Stimulated activated CD8-positive, alpha-beta memory T cell treated with anti-CD3 and anti-CD28 coated beads, Interleukin-12 subunit alpha, Interleukin-12 subunit beta, amount 100 ng/mL, for 1 hour (primary cell): Measurements from ENCODE around the gene PAAF1.

Experiments
- DNase-seq: peaks from one replicate; pipeline ENCODE4 v3.0.0-alpha.2; 2020; ENCODE audit warnings: low read depth

The PAAF1 gene

DNA sequence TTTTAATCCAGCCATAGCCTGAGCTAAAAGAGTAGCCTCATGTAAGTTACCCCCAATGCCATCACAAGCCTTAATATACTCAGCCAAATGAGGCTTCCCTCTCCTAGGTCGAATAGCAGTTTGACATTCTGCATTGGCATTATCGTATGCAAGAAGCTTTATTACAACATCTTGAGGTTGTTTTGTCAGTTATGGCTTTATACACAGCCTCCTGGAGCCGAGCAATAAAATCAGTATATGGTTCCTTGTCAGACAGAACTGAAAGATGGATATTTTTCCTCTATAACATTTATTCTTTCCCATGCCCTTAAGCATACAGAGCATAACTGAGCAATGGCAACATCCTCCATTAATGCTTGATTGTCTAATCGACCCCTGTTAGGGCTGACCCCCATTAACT, 68.6 kb downstream of the PAAF1 start:
- no peak for DNase-seq

DNA sequence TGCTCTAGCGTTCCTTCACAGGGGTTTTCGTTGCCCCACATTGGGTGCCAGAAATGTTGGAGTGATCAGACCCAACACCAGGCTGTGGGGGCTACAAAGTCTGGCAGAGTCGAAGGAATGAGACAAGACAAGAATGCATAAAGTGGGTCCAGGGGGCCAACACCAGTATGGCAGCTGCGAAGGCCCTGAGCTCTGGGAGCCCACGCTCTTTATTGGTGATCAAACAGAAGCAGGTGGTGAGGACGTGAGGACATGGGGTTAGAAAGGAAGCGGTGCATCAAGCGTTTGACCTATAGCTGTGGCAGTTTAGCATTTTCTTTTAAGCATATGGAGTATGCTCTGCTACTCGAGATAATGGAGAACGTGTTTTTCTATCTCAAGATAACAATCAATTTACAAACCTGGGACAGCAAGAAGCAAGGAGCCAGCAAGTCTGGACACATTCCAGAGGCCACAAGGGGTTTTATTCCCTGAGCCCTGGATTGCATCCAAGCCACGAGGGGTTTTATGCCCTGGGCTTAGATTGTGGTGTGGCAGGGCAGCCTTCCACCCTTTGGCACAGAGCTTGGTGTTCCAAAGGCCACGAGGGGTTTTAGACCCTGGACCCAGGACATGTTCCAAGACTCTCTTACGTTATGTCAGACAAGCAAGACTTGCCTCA, 70.1 kb downstream of the PAAF1 start:
- no peak for DNase-seq

DNA sequence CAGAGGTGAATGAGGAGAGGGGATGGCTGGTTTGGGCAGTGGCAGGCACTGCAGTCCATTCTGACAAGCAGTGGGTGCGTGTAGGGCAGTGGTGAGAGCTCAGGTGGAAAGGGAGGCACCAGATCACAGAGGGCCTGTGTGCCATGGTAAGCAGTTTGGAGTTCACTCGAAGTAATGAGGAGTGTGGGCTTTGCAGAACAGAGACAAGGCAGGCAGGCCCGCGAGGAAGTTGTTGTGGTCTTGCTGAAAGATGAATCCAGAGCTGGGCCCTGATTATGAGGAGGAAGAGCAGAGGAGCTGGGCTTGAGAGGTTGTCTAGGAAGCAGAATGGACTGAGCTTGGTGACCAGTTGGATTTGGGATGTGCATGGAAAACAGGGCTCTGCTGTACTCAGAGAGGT, 72.4 kb downstream of the PAAF1 start:
- DNase-seq, result no peak

DNA sequence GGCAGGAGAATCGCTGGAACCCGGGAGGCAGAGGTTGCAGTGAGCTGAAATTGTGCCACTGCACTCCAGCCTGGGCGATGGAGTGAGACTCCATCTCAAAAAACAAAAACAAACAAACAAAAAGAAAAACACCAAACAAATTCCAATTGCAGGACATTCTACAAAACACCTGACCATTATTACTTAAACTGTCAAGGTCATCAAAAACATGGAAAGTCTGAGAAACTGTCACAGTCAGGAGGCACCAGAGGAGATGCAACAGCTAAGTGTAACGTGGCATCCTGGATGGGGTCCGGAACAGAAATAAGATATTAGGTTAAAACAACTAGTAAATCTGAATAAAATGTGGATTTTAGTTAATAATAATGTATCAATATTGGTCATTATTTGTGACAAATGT, 73.1 kb downstream of the PAAF1 start:
- DNase-seq, result no peak

DNA sequence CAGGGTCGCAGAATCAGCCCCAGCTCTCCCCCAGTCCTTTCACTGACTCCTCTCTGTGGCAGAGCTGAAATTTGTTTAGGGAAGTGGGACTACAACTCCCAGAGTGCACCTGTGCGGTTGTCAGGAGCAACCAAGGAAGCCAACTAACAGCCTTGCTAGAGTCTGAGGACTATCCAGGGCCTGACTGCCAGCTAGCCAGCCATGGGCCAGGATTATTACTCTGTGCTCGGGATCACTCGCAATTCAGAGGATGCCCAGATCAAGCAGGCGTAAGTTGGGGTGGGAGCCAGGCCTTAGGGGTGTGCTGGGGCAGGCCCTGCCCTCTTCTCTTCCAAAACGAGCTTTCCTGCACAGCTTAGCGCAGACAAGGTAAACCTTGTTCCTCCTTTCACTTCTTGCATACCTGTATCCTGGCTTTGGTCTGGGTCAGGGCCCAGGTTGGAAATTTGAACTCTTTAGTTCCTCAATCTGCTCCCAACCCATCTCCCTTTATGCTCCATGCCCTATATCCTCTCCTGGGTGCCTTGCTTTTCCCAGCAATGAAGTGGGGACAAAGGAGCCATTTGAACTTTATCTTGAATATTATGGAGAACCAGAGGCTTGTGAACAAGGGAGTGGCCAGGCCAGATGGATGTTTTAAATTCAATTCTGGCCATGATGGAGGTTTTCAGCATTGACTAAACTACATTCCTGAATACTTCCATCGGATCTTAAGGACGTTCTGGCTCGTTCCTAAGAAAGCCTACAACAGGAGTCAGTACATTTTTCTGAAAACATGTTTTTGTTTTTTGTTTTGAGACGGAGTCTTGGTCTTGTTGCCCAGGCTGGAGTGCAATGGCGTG, 74.3 kb downstream of the PAAF1 start, which contains the start of gene DNAJB13:
Gene DNAJB13 (plus strand): TSS at position 158 of the 842 bp plus-strand sequence. CDS start 44 bp downstream, at position 202.
- DNase-seq, result no peak

DNA sequence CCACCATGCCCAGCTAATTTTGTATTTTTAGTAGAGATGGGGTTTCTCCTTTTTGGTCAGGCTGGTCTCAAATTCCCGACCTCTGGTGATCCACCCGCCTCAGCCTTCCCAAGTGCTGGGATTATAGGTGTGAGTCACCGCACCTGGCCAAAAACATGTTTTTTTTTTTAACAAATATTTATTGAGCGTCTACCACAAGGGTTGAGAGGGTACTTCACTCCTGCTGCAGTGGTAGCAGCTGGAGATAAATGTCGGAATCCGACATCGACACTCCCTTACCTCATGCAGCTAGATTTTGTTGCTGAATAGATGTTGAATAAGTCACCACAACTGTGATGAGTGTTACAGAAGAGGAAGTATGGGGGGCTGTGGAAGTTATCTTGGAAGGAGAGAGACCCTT, 75.0 kb downstream of the PAAF1 start:
- no peak for DNase-seq

DNA sequence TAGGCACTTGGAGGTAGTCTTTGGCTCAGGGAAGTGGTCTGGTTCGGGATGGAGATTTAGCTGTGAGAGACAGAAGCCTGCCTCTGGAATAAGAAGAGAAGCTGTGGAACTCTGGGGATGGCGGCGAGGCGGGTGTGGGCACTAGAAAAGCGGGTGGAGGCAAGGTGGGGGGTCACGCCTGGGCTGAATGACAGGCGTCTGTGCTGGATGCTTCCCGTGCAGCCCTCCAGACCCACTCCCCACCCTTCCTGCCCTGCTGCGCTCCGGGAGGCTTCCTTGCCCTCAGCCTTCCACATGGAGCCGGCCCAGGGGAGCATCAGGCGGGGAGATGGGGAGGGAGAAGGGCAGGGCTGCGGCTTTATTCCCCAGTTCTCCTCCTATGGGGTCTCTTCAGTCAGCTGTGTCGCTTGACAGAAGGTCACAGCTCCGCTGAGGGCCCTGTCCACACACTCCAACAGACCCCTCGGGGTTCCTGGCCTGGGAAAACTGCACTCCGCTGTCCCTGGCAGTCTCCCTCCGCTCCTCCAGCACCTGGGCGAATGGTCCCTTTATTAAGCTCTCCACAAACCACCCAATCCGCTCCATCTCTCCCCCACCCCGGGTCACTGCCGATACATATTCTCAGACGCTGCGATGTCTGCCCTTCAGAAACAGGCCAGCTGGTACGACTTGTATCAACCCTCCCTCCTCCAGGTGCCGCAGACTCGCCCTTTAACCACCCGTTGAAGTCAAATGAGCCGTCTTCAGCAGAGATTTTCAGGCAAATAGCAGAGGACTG, 80.3 kb downstream of the PAAF1 start:
- no peak for DNase-seq

DNA sequence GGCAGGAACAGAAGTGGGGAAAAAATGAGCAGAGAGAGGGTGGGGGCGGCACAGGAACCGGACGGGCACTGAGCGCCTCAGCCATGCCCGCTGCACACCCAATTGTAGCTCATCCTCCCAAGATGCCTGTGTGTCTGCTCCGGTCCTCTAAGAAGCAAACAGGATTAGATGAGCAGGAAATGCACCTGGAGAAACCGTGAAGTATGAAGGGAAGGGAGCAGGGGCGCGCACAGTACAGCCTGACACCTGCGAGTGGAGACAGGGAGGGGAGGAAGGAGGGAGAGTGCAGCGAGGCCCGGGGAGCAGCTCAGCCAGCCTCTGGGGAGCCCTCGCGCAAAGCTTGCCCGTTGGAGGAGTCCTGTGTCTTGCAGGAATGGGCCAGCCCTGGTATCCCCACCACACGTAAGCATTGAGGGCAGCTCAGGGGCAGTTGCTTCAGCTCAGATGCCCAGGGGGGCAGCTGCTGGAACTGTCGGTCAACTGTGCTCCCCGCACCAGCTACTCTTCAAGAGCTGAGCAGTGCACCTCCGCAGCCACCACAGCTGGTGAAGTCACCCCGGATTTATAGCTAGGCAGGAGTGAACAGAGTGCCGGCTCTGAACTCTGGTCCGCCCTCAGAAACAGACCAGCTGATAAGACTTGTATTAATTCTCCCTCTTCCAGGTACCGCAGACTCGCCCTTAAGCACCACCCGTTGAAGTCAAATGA, 81.0 kb downstream of the PAAF1 start:
- DNase-seq, result no peak

DNA sequence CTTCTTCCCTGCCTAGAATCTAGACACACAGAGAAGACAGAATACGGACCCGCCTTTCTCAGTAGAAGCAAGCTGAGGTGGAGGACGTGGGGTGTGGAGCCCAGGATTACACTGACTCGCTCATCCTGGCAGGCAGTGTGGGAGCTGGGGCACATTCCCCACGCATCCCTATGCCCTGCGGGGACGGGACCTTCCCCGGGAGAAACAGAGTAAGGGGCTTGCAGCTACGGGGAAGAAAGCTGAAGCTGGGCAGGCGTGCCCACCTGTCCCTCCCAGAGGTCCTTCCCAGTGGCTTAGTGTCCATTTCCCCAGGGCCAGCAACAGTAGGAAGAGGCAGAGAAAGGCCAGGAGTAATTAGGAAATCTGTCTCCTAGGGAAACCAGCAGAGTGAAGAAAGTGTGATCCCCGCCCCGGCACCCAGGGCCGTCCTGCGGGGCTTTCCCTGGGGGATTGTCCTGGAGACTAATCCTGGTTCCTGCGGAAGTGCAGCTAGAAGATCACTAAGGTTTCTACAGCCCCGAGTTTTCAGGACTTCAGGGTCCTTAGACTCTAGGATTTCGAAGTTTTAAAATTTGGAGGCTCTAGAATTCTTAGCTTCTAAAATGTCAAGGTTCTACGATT, 81.8 kb downstream of the PAAF1 start:
- DNase-seq, result no peak

DNA sequence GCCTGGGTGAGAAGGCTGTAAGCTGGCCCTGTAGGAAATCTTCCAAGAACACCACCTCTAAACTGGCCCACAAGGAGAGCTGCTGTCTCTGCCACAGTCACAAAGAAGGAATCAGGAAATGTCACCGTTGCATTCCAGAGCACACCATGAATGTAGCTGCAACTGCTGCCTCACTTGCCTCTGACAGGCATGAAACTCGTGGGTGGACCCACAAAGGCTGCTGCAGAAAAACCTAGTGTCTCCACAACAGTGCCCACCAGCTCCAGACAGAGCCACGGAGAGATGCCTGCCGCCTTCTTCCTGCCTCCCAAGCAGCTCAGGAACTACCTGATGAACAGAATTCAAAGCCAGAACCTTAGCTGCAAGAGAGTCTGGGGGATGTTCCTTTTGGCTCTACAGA, 84.5 kb downstream of the PAAF1 start:
- DNase-seq, result no peak

DNA sequence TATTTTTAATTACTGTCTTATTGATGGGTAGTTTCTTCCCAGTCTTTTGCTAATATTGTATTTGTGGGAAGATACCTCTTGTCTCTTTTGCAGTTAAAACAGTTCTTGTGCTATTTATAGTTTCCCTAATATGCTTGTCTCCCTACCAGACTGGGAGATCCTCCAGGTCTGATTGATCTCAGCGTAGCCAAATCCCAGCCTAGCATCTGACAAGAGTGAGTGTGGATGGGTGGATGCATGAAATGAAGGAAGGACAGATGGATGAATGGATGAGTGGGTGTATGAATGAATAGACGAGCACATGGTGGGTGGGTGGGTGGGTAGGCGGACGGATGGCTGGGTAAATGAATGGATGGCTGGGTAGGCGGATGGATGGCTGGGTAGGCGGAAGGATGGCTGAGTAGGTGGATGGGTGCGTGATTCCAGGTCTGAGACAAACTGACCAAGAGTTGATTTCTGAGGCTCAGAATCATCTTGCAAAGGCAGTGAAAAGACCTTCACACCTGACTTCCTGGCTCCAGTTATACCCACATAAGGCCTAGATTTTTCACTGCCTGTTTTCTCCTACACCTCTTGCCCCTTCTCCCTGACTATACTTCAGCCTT, 85.4 kb downstream of the PAAF1 start:
- no peak for DNase-seq

DNA sequence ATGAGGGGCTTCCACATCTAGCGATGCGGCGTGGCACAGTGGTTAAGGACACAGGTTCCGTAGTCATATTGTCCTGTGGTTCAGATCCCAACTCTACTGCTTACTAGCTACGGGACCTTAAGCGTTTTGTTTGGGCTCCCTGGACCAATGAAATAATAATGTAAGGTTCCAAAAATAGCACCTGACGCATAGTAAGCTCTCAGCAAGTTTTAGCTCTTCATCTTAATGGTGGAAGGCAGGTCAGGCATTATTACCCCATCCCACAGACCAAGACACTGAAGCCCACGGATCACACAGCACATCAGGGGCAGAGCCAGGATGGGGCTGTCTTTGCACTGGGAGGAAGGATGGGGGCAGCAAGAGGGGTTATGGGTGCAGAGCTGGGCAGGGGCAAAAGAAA, 87.1 kb downstream of the PAAF1 start:
- DNase-seq, result no peak

DNA sequence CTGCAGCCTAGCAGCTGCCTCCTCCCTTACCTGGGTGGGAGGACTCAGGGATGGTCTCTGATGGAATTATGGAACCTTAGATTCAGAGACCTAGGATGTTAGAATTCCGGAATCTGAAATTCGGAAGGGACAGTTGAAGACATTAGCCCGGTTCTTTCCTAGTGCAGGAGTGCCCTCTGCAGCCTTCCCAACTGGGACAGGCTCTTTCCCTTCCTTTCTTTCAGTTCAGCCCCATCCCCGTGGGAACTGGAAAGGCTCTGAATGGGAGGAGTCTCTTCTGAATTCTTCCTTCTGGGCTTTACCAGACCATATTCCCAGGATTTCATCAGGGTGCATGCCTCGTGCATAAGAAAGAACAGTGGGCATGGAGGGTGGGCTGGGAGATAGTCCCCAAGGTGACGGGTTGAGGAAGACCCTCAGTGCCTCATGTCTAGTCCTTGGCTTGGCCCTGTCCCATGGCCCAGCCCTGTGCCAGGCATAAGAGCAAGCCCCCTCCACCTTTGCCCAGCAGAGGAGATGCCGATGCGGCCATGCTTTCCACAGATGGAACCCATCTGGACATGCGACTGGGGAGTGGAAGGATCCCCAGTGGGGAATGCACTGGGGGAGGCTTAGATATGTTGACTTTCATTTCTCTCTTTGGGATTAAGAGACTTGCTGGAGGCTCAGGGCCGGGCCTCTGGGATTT, 88.4 kb downstream of the PAAF1 start:
- no peak for DNase-seq

DNA sequence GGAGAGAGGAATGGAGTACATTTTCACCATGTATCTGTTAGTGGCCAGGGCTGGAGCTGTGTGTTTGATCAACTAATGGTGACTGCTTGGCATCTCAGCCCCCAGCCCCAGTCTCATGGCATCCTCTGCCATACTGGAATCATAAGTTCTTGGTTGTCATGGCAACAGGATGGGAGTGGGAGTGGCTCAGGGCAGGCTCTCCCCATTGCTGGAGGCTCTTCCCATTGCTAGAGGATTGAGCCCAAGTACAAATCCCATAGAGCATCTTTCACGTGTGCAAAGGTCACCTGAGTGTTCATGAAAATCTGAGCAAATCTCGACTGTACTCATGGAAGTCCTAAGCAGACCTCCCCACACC, 88.9 kb downstream of the PAAF1 start:
- no peak for DNase-seq

DNA sequence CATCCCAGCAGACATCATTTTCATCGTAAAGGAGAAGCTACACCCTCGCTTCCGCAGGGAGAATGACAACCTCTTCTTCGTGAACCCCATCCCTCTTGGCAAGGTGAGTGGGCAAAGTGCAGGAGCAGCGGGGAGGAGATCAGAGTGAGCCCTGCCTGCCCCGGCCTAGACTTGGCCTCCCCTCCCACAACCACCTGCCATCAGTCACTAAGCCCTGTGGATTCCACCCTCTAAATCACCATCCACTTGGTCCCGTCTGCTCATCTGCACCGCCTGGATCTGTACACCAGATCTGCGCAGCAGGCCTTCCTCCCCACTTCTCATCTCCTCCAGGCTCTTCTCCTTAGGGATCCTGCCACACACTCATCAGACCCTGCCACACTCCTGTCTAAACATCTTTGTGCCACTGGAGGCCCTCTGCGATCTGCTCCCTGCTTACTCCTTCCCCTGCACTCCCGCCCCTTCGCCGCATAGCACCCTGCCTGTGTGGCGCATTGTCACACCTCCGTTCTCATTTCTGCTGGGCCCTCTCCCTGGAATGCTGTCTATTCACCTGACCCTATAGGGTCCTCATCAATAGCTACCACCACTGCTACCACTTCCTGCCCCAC, 91.7 kb downstream of the PAAF1 start:
- DNase-seq, result no peak

DNA sequence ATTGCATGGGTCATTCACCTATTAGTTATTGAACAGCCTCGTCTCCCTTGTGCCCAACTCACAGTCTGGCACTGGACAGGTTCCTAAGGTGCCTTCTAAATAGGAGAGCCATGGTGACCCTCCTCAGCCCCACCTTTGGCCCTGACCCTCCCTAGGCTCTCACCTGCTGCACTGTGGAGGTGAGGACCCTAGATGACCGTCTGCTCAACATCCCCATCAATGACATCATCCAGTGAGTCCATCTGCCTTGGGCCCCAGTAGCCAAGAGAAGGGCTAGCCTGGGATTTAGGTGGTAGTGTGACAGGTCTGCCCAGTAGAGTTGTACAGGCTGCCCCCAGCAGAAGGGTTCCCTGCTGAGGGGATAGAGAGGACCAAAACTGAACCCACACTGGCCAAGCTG, 92.3 kb downstream of the PAAF1 start:
- DNase-seq, result no peak

DNA sequence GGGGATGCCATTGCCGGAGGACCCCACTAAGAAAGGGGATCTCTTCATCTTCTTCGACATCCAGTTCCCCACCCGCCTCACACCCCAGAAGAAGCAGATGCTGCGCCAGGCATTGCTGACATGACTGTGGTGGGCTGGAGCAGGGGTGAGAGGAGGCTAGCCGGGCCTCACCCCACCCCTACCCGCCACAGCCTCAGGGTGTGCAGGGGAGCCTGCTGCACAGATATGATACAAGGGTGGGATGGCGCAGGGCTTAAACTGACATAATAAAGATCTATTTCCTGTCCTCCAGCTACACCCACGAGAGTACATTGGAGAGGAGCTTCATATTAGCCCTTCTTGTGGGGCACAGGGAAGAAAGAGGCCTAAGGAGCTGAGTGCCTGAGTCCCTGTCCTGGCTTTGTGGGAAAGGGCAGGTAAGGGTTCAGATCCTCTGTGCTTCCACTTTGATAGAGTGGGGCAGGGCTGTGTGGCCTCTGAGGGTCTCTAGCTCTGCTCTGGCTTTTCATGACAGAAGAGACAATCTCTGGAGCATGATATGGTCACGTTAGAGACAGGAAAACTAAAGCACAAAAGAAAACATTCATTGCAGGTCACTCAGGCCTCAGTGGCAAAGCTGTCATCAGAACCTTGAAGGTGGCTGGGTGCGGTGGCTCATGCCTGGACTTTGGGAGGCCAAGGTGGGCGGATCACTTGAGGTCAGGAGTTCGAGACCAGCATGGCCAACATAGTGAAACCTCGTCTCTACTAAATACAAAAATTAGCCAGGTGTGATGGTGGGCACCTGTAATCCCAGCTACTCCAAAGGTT, 93.4 kb downstream of the PAAF1 start:
- no peak for DNase-seq

DNA sequence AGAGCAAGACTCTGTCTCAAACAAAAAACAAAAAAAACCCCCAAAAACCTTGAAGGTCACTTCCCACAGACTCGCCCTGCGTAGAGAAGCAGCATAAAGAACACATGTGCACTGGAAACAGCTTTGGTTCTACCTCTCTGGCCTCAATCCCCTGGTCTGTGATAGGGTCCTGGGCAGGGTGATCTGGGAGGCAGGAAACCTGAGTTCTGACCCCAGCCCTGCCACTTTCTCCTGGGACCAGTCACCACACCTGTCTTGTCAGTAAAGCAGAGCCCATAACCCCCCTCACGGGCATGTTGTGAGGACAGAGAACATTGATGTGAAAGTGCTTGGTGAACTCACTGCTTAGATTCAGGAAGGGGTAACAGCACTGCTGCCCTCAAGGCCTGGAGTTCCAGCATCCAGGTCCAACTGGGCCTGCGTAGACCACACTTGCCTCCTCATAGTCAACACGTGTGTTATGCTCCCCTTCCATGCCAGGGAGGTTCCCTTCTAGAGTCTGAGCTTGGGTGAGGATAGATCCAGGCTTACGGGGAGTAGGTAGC, 94.4 kb downstream of the PAAF1 start:
- DNase-seq, result no peak

DNA sequence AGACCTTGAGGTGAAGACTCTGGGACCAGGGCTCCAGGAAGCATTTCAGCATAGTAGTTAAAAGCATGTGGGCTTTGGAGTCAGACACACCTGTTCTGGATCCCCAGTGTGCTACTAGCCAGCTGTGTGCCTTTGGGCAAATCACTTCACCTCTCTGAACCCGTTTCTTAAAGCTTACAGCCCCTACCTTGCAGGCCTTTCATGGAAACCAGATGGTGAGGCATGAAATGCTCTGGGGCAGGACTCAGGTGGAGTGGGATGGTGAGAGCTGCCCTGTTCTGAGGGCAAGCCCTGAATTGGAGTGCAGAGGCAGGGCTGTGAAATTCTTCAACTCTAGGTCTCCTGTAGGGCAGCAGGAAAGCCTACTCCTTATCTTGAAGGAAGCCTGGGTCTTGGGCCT, 95.4 kb downstream of the PAAF1 start:
- no peak for DNase-seq
